ENCODE data around the gene ATF7IP2. TPM values are rescaled to one million over a fixed set of nuclear protein-coding genes. Genes with fewer than 3 reads are reported as not detected.
"Not testable (repeated sequence)": the region's sequence is repeated elsewhere in the genome, so short reads cannot be mapped to it uniquely, and the experiment has no call there.

The ATF7IP2 gene
- polyA plus RNA-seq, 1 donor (not counting 4 experiments of a cell fraction or from before 2014, with no cell fraction given) = 9.8 TPM

DNA sequence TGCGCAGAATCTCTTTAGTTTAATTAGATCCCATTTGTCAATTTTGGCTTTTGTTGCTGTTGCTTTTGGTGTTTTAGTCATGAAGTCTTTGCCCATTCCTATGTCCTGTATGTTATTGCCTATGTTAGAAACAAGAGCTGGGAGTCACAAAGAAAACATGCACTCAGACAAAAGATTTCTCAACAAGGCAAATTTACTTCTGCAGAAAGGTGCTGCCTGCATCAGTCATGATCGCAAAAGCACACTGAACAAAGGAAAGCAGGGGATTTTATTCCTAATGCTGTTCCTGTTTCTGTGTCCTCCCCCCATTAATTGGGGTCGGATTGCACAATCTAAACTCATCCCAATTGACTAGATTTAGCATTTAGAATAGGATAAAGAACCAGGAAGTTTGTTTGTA lies 55.9 kb downstream of the ATF7IP2 start:
- no peaks in the 10 kb centered on the region for H3K9me1 ChIP-seq (ENCODE audit: control insufficient read depth, extremely low read depth, insufficient read depth, low read length)
- no peaks in the 10 kb centered on the region for H3K27me3 ChIP-seq (ENCODE audit: control insufficient read depth, extremely low read depth, insufficient read depth, low read length)
- H3K36me3 ChIP-seq (ENCODE audit: control insufficient read depth in 2 of 2, extremely low read depth in 1 of 2, insufficient read depth in 2 of 2, low read length in 2 of 2) = peaks cover 0 to 3% of the 10 kb centered on the region in 2 experiments
- no peaks in the 10 kb centered on the region for H4K20me1 ChIP-seq (ENCODE audit: control insufficient read depth, extremely low read depth, insufficient read depth, low read length)
- TF ChIP-seq, protein P1, sequence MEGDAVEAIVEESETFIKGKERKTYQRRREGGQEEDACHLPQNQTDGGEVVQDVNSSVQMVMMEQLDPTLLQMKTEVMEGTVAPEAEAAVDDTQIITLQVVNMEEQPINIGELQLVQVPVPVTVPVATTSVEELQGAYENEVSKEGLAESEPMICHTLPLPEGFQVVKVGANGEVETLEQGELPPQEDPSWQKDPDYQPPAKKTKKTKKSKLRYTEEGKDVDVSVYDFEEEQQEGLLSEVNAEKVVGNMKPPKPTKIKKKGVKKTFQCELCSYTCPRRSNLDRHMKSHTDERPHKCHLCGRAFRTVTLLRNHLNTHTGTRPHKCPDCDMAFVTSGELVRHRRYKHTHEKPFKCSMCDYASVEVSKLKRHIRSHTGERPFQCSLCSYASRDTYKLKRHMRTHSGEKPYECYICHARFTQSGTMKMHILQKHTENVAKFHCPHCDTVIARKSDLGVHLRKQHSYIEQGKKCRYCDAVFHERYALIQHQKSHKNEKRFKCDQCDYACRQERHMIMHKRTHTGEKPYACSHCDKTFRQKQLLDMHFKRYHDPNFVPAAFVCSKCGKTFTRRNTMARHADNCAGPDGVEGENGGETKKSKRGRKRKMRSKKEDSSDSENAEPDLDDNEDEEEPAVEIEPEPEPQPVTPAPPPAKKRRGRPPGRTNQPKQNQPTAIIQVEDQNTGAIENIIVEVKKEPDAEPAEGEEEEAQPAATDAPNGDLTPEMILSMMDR (optimal IDR thresholded peaks at IDR 0.05 in 1 of 3, IDR thresholded peaks at IDR 0.05 in 1 of 3, conservative IDR thresholded peaks at IDR 0.05 in 1 of 3; ENCODE audit: extremely low read depth in 1 of 3, insufficient read depth in 2 of 3, low read length in 3 of 3) = no peak
- no peak for TF ChIP-seq EZH2 (IDR thresholded peaks at IDR 0.05; ENCODE audit: low read length)
- DNase-seq (ENCODE audit: low read depth, low spot score) (no peak), FAIRE-seq (no peak)
- no peaks in the 10 kb centered on the region for H3K79me2 ChIP-seq (ENCODE audit: control insufficient read depth, insufficient read depth, low read length)
- dilution Hi-C loops (cut with MboI; ENCODE audit: extremely low pct_ligation_motif_present, low sequenced_read_pairs) = no loop called here
- H3K4me1 ChIP-seq (ENCODE audit: control insufficient read depth, extremely low read depth, insufficient read depth, low read length) = no peaks in the 10 kb centered on the region
- no peak overlapping the region for H3K4me3 ChIP-seq (ENCODE audit: control insufficient read depth in 2 of 3, extremely low read depth in 1 of 3, insufficient read depth in 2 of 3, low read depth in 1 of 3, low read length in 3 of 3)
- peaks cover 3% of the 10 kb centered on the region for H3K9me3 ChIP-seq (ENCODE audit: control insufficient read depth, low read depth, low read length)
- no peak overlapping the region for H3K27ac ChIP-seq (ENCODE audit: control insufficient read depth, insufficient read depth, low read length)
- H2AFZ ChIP-seq (ENCODE audit: control insufficient read depth, low read length) = no peak overlapping the region
- no peak overlapping the region for H3K4me2 ChIP-seq (ENCODE audit: control insufficient read depth, extremely low read depth, insufficient read depth, low read depth, low read length)
- H3K9ac ChIP-seq (ENCODE audit: control insufficient read depth, extremely low read depth, insufficient read depth, low read length) = no peak overlapping the region

DNA sequence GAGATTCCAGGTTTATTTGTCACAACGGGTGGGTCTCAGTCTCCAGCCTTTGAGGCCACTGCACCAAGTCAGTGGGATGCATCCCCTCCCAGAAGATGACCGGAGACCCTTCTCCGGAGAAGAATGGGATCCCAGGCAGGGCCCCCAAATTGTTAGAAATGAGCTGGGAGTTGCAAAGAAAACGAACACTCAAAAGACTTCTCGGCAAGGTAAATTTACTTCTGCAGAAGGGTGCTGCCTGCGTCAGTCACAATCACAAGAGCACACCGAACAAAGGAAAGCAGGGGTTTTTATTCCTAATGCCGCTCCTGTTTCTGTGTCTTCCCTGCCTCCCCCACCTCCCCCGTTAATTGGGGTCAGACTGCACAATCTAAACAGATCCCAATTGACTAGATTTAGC lies 61.4 kb downstream of the ATF7IP2 start:
- Histone ChIP-seq H2AFZ (ENCODE audit: control insufficient read depth, low read length) (no peak overlapping the region), H3K4me3 (ENCODE audit: control insufficient read depth in 2 of 3, extremely low read depth in 1 of 3, insufficient read depth in 2 of 3, low read depth in 1 of 3, low read length in 3 of 3) (no peak overlapping the region), H3K27ac (ENCODE audit: control insufficient read depth, insufficient read depth, low read length) (no peak overlapping the region), H3K79me2 (ENCODE audit: control insufficient read depth, insufficient read depth, low read length) (no peaks in the 10 kb centered on the region), H4K20me1 (ENCODE audit: control insufficient read depth, extremely low read depth, insufficient read depth, low read length) (no peaks in the 10 kb centered on the region), H3K4me1 (ENCODE audit: control insufficient read depth, extremely low read depth, insufficient read depth, low read length) (no peaks in the 10 kb centered on the region), H3K9ac (ENCODE audit: control insufficient read depth, extremely low read depth, insufficient read depth, low read length) (no peak overlapping the region), H3K27me3 (ENCODE audit: control insufficient read depth, extremely low read depth, insufficient read depth, low read length) (no peaks in the 10 kb centered on the region), H3K9me3 (ENCODE audit: control insufficient read depth, low read depth, low read length) (peaks cover 3% of the 10 kb centered on the region), H3K36me3 (ENCODE audit: control insufficient read depth in 2 of 2, extremely low read depth in 1 of 2, insufficient read depth in 2 of 2, low read length in 2 of 2) (peaks cover 0 to 1% of the 10 kb centered on the region in 2 experiments), H3K9me1 (ENCODE audit: control insufficient read depth, extremely low read depth, insufficient read depth, low read length) (no peaks in the 10 kb centered on the region), H3K4me2 (ENCODE audit: control insufficient read depth, extremely low read depth, insufficient read depth, low read depth, low read length) (no peak overlapping the region)
- dilution Hi-C loops (cut with MboI; ENCODE audit: extremely low pct_ligation_motif_present, low sequenced_read_pairs) = no loop called here
- TF ChIP-seq, protein P1 (optimal IDR thresholded peaks at IDR 0.05 in 1 of 3, IDR thresholded peaks at IDR 0.05 in 1 of 3, conservative IDR thresholded peaks at IDR 0.05 in 1 of 3; ENCODE audit: extremely low read depth in 1 of 3, insufficient read depth in 2 of 3, low read length in 3 of 3) = no peak
- TF ChIP-seq EZH2 (IDR thresholded peaks at IDR 0.05; ENCODE audit: low read length) = no peak
- DNase-seq (ENCODE audit: low read depth, low spot score) (no peak), FAIRE-seq (no peak)

DNA sequence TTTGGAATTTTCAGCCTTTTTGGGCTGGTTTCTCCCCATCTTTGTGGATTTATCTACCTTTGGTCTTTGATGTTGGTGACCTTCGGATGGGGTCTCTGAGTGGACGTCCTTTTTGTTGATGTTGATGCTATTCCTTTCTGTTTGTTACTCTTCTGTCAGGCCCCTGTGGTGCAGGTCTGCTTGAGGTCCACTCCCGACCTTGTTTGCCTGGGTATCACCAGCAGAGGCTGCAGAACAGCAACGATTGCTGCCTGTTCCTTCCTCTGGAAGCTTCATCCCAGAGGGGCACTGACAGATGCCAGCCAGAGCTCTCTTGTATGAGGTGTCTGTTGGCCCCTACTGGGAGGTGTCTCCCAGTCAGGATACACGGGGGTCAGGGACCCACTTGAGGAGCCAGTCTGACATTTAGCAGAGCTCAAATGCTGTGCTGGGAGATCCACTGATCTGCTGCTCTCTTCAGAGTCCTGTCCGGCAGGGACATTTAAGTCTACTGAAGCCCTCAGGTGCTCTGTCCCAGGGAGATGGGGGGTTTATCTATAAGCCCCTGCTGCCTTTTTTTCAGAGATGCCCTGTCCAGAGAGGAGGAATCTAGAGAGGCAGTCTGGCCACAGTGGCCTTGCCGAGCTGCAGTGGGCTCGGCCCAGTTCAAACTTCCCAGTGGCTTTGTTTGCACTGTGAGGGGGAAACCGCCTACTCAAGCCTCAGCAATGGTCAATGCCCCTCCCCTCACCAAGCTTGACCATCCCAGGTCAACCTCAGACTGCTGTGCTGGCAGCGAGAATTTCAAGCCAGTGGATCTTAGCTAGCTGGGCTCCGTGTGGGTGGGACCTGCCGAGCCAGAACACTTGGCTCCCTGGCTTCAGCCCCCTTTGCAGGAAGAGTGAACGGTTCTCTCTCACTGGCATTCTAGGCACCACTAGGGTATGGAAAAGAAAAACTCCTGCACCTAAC lies 66.6 kb downstream of the ATF7IP2 start:
- H3K9me3 ChIP-seq (ENCODE audit: control insufficient read depth, low read depth, low read length); H3K27me3 ChIP-seq (ENCODE audit: control insufficient read depth, extremely low read depth, insufficient read depth, low read length); H3K4me3 ChIP-seq (ENCODE audit: control insufficient read depth in 2 of 3, extremely low read depth in 1 of 3, insufficient read depth in 2 of 3, low read depth in 1 of 3, low read length in 3 of 3); H3K27ac ChIP-seq (ENCODE audit: control insufficient read depth, insufficient read depth, low read length); H3K79me2 ChIP-seq (ENCODE audit: control insufficient read depth, insufficient read depth, low read length); H4K20me1 ChIP-seq (ENCODE audit: control insufficient read depth, extremely low read depth, insufficient read depth, low read length); DNase-seq (ENCODE audit: low read depth, low spot score); H3K9me1 ChIP-seq (ENCODE audit: control insufficient read depth, extremely low read depth, insufficient read depth, low read length); dilution Hi-C loops (cut with MboI; ENCODE audit: extremely low pct_ligation_motif_present, low sequenced_read_pairs); H3K9ac ChIP-seq (ENCODE audit: control insufficient read depth, extremely low read depth, insufficient read depth, low read length); H3K4me1 ChIP-seq (ENCODE audit: control insufficient read depth, extremely low read depth, insufficient read depth, low read length); H3K36me3 ChIP-seq (ENCODE audit: control insufficient read depth in 2 of 2, extremely low read depth in 1 of 2, insufficient read depth in 2 of 2, low read length in 2 of 2); H3K4me2 ChIP-seq (ENCODE audit: control insufficient read depth, extremely low read depth, insufficient read depth, low read depth, low read length); FAIRE-seq; H2AFZ ChIP-seq (ENCODE audit: control insufficient read depth, low read length): not testable (repeated sequence)

All from keratinocyte (primary cell).